Transverse colon (tissue), 4 donors: ENCODE measurements around the gene NCR2. TPM values are rescaled to one million over a fixed set of nuclear protein-coding genes. Genes with fewer than 3 reads are reported as not detected.

Experiments used
- DNase-seq: peaks from one replicate; pipeline ENCODE4 v3.0.0-alpha.2; 2019
- H3K27ac ChIP-seq, 4 donors: fragments of 200-600 bp; sonication (generic); 2 replicates each; pipeline ENCODE4 v1.5.1; 2016 to 2018; ENCODE audit warnings: inconsistent platforms in 4 of 4
- H3K27me3 ChIP-seq: fragments of 200-600 bp; sonication (generic); 2 replicates; pipeline ENCODE4 v1.5.1; 2017; ENCODE audit warnings: inconsistent platforms
- H3K36me3 ChIP-seq, 4 donors: fragments of 200-600 bp; sonication (generic); 2 replicates each; pipeline ENCODE4 v1.5.1; 2017 to 2019; ENCODE audit warnings: inconsistent platforms in 4 of 4
- H3K4me1 ChIP-seq, 4 donors: fragments of 200-600 bp; sonication (generic); 2 replicates each; pipeline ENCODE4 v1.5.1; 2017 to 2020; ENCODE audit warnings: inconsistent platforms in 4 of 4
- H3K4me3 ChIP-seq, 4 donors: fragments of 200-600 bp; sonication (generic); 1 replicate in 1 of 4; 2 replicates in 3 of 4; pipeline versions ENCODE4 v1.5.1 to v1.6.1; 2017 to 2019; ENCODE audit warnings: inconsistent platforms in 4 of 4
- H3K9me3 ChIP-seq, 2 donors: fragments of 200-600 bp; sonication (generic); 2 replicates each; pipeline ENCODE4 v1.5.1; 2017 to 2019; ENCODE audit warnings: inconsistent platforms in 2 of 2
- CTCF ChIP-seq, 5 experiments: fragments of 200-600 bp in 3 of 5; fragments of 450-650 bp in 2 of 5; sonication (generic) in 3 of 5; IDR thresholded peaks; 1 replicate in 2 of 5; 2 replicates in 3 of 5; pipeline ENCODE4 v1.5.1; 2016 to 2017; ENCODE audit warnings: antibody characterized with exemption in 5 of 5, inconsistent platforms in 3 of 5, mild to moderate bottlenecking in 2 of 5, moderate library complexity in 1 of 5
- EP300 ChIP-seq: sonication (generic); formaldehyde crosslinking; IDR thresholded peaks from one replicate; pipeline ENCODE4 v1.6.1; 2017; ENCODE audit warnings: antibody characterized with exemption, low read depth
- POLR2A ChIP-seq: fragments of 450-650 bp; IDR thresholded peaks from one replicate; pipeline ENCODE4 v1.6.1; 2016; ENCODE audit warnings: antibody characterized with exemption, mild to moderate bottlenecking, moderate library complexity
- POLR2AphosphoS5 ChIP-seq, 3 donors: sonication (generic); formaldehyde crosslinking; IDR thresholded peaks; one replicate each; pipeline ENCODE4 v1.6.1; 2016; ENCODE audit warnings: antibody characterized with exemption in 3 of 3
- WGBS, 2 donors: methylation state at CpG; one replicate each; pipeline ENCODE4 v1.1.5; 2018; ENCODE audit warnings: low coverage in 1 of 2; 5-methylcytosine and 5-hydroxymethylcytosine counted together
- in situ Hi-C, 4 donors: fragments of 200-750 bp; cut with MboI; loops; one replicate each; pipeline versions ENCODE4 v1.15.0 to v1.15.1; 2017; ENCODE audit warnings: low sequenced_read_pairs in 3 of 4, low pct_ligation_motif_present in 1 of 4, low pct_unique_long_range_greater_than_20kb in 1 of 4
- intact Hi-C: fragments of 100-400 bp; cut with DNase I; formaldehyde crosslinking; loops from one replicate; pipeline ENCODE4 v1.15.1; 2023; ENCODE audit warnings: low total_unique reads
- total RNA-seq, 4 donors: library from RNA; depleted of rRNA; stranded (reverse); fragments of >200 nt; gene quantifications; one replicate each; pipeline ENCODE4 v1.1.0, GENCODE V29; 2016

Gene NCR2
- total RNA-seq, 4 donors from 2014 or later: not detected

GRCh38 chr6:41347378-41348050 lies 12.1 kb downstream of the NCR2 start:
- Histone ChIP-seq H3K27me3 (peaks cover 15% of the 10 kb centered on the region), H3K4me1 (no peaks in the 10 kb centered on the region), H3K27ac (no peak overlapping the region), H3K9me3 (no peaks in the 10 kb centered on the region), H3K4me3 (no peak overlapping the region), H3K36me3 (no peaks in the 10 kb centered on the region)
- TF ChIP-seq CTCF (IDR thresholded peaks at IDR 0.05): no peak
- no peak for TF ChIP-seq EP300
- TF ChIP-seq POLR2AphosphoS5 (IDR thresholded peaks at IDR 0.05): no peak
- no peak for TF ChIP-seq POLR2A
- in situ Hi-C loops: no loop called here
- DNase-seq: no peak
- WGBS, 2 donors: 27 to 83% methylated on average over 1 to 9 of the region's 9 CpGs
- intact Hi-C loops: no loop called here

GRCh38 chr6:41348934-41349333 lies 13.5 kb downstream of the NCR2 start:
- no peak for DNase-seq
- H3K4me1 ChIP-seq: no peaks in the 10 kb centered on the region
- in situ Hi-C loops (no loop called here), intact Hi-C loops (no loop called here)
- TF ChIP-seq EP300: no peak
- no peak for TF ChIP-seq CTCF (IDR thresholded peaks at IDR 0.05)
- TF ChIP-seq POLR2A: no peak
- no peak for TF ChIP-seq POLR2AphosphoS5 (IDR thresholded peaks at IDR 0.05)
- no peak overlapping the region for H3K4me3 ChIP-seq
- H3K36me3 ChIP-seq: no peaks in the 10 kb centered on the region
- no peaks in the 10 kb centered on the region for H3K9me3 ChIP-seq
- WGBS, 2 donors: 97% methylated on average over 2 of the region's 2 CpGs
- H3K27me3 ChIP-seq: peaks cover 24% of the 10 kb centered on the region
- no peak overlapping the region for H3K27ac ChIP-seq

- 45% methylated on average over 3 of the region's 3 CpGs; no CpG with 5 or more reads in 1 of the 2 donors for WGBS, 2 donors
- intact Hi-C loops: no loop called here
- in situ Hi-C loops: loop anchor here in 1 of 4 donors (25.0 kb wide), 1 partner anchor 335 kb away; no protein-coding TSS in a partner anchor
Measured at GRCh38 chr6:41352396-41352795, 17.0 kb downstream of the NCR2 start.

GRCh38 chr6:41352907-41353306 lies 17.5 kb downstream of the NCR2 start:
- Histone ChIP-seq H3K27ac (no peak overlapping the region), H3K4me3 (no peak overlapping the region), H3K4me1 (no peaks in the 10 kb centered on the region), H3K36me3 (no peaks in the 10 kb centered on the region), H3K9me3 (no peaks in the 10 kb centered on the region), H3K27me3 (peaks cover 24% of the 10 kb centered on the region)
- DNase-seq: no peak
- 84% methylated on average over 3 of the region's 3 CpGs; no CpG with 5 or more reads in 1 of the 2 donors for WGBS, 2 donors
- intact Hi-C loops: no loop called here
- in situ Hi-C loops: loop anchor here in 1 of 4 donors (25.0 kb wide), 1 partner anchor 334 kb away; no protein-coding TSS in a partner anchor
- TF ChIP-seq CTCF (IDR thresholded peaks at IDR 0.05) (no peak), POLR2A (no peak), EP300 (no peak), POLR2AphosphoS5 (IDR thresholded peaks at IDR 0.05) (no peak)

More at GRCh38 chr6:41352396-41352795, 17.0 kb downstream of the NCR2 start:
- no peak for DNase-seq
- no peak overlapping the region for H3K4me3 ChIP-seq
- no peaks in the 10 kb centered on the region for H3K9me3 ChIP-seq
- TF ChIP-seq POLR2AphosphoS5 (IDR thresholded peaks at IDR 0.05) (no peak), EP300 (no peak), CTCF (IDR thresholded peaks at IDR 0.05) (no peak), POLR2A (no peak)
- no peaks in the 10 kb centered on the region for H3K36me3 ChIP-seq
- peaks cover 24% of the 10 kb centered on the region for H3K27me3 ChIP-seq
- no peaks in the 10 kb centered on the region for H3K4me1 ChIP-seq
- H3K27ac ChIP-seq: no peak overlapping the region
